Uterus (tissue), 4 donors: Measurements from ENCODE around the gene COQ7. TPM values are rescaled to one million over a fixed set of nuclear protein-coding genes. Genes with fewer than 3 reads are reported as not detected.
A peak's percentile ranks its signal among the peaks of the same experiment; 100 is the strongest.

Experiments
- DNase-seq, 2 donors: peaks; one replicate each; pipeline ENCODE4 v3.0.0-alpha.2; 2019 to 2020
- H3K27ac ChIP-seq, 2 donors: fragments of 200-600 bp; sonication (generic); 1 replicate in 1 of 2; 2 replicates in 1 of 2; pipeline ENCODE4 v1.5.1; 2016 to 2018
- H3K27me3 ChIP-seq, 2 donors: fragments of 200-600 bp; sonication (generic); one replicate each; pipeline ENCODE4 v1.5.1; 2018 to 2019; ENCODE audit warnings: control low read depth in 1 of 2
- H3K36me3 ChIP-seq, 2 donors: fragments of 200-600 bp; sonication (generic); one replicate each; pipeline ENCODE4 v1.5.1; 2019; ENCODE audit warnings: control low read depth in 1 of 2
- H3K4me1 ChIP-seq, 2 donors: fragments of 200-600 bp; sonication (generic); one replicate each; pipeline ENCODE4 v1.5.1; 2018 to 2019; ENCODE audit warnings: control low read depth in 1 of 2
- H3K4me3 ChIP-seq, 2 donors: fragments of 200-600 bp; sonication (generic); 1 replicate in 1 of 2; 2 replicates in 1 of 2; pipeline ENCODE4 v1.5.1; 2018 to 2019; ENCODE audit warnings: mild to moderate bottlenecking in 1 of 2
- H3K9me3 ChIP-seq, 2 donors: fragments of 200-600 bp; sonication (generic); one replicate each; pipeline ENCODE4 v1.5.1; 2019; ENCODE audit warnings: control low read depth in 1 of 2
- POLR2A ChIP-seq, 2 donors: fragments of 450-650 bp; IDR thresholded peaks; one replicate each; pipeline ENCODE4 v1.6.1; 2016; ENCODE audit warnings: antibody characterized with exemption in 2 of 2, mild to moderate bottlenecking in 1 of 2, moderate library complexity in 1 of 2
- intact Hi-C: fragments of 100-400 bp; cut with DNase I; formaldehyde crosslinking; loops from one replicate; pipeline ENCODE4 v1.15.1; 2023; ENCODE audit warnings: low total_unique reads
- total RNA-seq, 4 donors: library from RNA; depleted of rRNA in 3 of 4; stranded (reverse); fragments of >200 nt in 3 of 4; gene quantifications; one replicate each; pipeline versions ENCODE4 v1.1.0 to v1.2.4, GENCODE V29; 2014 to 2023
- TF ChIP-seq, protein P1 (sequence below), 4 experiments: fragments of 200-600 bp in 2 of 4; fragments of 450-650 bp in 2 of 4; sonication (generic) in 2 of 4; IDR thresholded peaks; one replicate each; pipeline ENCODE4 v1.5.1; 2016 to 2019; ENCODE audit warnings: antibody characterized with exemption in 4 of 4, mild to moderate bottlenecking in 2 of 4, moderate library complexity in 1 of 4
- donor health status: DM: yes; HTN: yes; CAD: no.

The COQ7 gene
- total RNA-seq, 4 donors from 2014 or later = 9.7 to 40.2 (median 27.3) TPM

- intact Hi-C loops = no loop called here
- TF ChIP-seq, protein P1, sequence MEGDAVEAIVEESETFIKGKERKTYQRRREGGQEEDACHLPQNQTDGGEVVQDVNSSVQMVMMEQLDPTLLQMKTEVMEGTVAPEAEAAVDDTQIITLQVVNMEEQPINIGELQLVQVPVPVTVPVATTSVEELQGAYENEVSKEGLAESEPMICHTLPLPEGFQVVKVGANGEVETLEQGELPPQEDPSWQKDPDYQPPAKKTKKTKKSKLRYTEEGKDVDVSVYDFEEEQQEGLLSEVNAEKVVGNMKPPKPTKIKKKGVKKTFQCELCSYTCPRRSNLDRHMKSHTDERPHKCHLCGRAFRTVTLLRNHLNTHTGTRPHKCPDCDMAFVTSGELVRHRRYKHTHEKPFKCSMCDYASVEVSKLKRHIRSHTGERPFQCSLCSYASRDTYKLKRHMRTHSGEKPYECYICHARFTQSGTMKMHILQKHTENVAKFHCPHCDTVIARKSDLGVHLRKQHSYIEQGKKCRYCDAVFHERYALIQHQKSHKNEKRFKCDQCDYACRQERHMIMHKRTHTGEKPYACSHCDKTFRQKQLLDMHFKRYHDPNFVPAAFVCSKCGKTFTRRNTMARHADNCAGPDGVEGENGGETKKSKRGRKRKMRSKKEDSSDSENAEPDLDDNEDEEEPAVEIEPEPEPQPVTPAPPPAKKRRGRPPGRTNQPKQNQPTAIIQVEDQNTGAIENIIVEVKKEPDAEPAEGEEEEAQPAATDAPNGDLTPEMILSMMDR (IDR thresholded peaks at IDR 0.05) = no peak
- no peak for TF ChIP-seq POLR2A (IDR thresholded peaks at IDR 0.05)
- peaks cover 0 to 4% of the 10 kb centered on the region in 2 donors for H3K4me1 ChIP-seq
- H3K27me3 ChIP-seq = no peaks in the 10 kb centered on the region
- no peaks in the 10 kb centered on the region for H3K36me3 ChIP-seq
- H3K27ac ChIP-seq = peak overlapping the region in 1 of 2 donors; percentile 15
- DNase-seq = no peak
- H3K4me3 ChIP-seq = no peak overlapping the region
- no peaks in the 10 kb centered on the region for H3K9me3 ChIP-seq
These were observed 56.2 kb downstream of the COQ7 start for GRCh38 chr16:19123535-19124178.

DNA sequence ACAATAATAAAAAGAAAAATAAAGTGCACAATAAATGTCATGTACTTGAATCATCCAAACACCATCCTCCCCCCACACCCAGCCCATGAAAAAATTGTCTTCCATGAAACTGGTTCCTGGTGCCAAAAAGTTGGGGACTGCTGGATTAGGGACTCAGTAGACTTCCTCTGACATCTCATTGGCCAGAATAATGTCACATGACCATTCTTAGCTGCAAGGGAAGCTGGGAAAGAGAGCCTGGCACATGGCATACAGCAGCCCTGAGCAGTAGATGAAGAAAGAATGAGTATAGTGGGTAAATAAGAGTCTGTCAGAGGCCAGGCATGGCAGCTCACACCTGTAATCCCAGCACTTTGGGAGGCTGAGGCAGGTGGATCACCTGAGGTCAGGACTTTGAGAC lies 58.9 kb downstream of the COQ7 start:
- TF ChIP-seq, protein P1 (IDR thresholded peaks at IDR 0.05) = no peak
- no peak for TF ChIP-seq POLR2A (IDR thresholded peaks at IDR 0.05)
- no peak for DNase-seq
- Histone ChIP-seq H3K4me1 (peaks cover 0 to 2% of the 10 kb centered on the region in 2 donors), H3K4me3 (no peak overlapping the region), H3K9me3 (no peaks in the 10 kb centered on the region), H3K27me3 (no peaks in the 10 kb centered on the region), H3K36me3 (no peaks in the 10 kb centered on the region), H3K27ac (no peak overlapping the region)
- intact Hi-C loops = no loop called here

DNA sequence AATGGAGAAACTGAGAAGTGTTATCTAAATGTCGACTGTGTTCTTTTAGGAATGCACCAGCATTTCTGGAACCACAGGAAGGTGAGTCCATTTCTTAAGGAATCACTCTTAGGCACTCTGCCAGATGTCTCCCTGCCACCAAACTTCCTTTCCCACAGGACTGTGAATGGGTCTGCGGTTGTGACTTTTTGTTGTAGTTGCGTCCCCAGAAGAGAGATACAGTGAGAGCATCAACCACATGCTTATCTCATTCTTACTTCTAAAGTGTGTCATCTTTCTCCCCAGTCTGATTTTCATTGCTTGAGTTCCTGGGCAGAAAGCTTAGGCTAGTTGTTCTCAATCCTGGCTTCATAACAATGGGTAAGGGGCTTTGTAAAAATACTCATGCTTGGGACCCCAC lies 59.8 kb downstream of the COQ7 start:
- no peak for TF ChIP-seq POLR2A (IDR thresholded peaks at IDR 0.05)
- TF ChIP-seq, protein P1 (IDR thresholded peaks at IDR 0.05) = no peak
- no peaks in the 10 kb centered on the region for H3K9me3 ChIP-seq
- no peak for DNase-seq
- H3K27me3 ChIP-seq = no peaks in the 10 kb centered on the region
- no peaks in the 10 kb centered on the region for H3K36me3 ChIP-seq
- no peaks in the 10 kb centered on the region for H3K4me1 ChIP-seq
- intact Hi-C loops = no loop called here
- H3K27ac ChIP-seq = no peak overlapping the region
- H3K4me3 ChIP-seq = no peak overlapping the region

DNA sequence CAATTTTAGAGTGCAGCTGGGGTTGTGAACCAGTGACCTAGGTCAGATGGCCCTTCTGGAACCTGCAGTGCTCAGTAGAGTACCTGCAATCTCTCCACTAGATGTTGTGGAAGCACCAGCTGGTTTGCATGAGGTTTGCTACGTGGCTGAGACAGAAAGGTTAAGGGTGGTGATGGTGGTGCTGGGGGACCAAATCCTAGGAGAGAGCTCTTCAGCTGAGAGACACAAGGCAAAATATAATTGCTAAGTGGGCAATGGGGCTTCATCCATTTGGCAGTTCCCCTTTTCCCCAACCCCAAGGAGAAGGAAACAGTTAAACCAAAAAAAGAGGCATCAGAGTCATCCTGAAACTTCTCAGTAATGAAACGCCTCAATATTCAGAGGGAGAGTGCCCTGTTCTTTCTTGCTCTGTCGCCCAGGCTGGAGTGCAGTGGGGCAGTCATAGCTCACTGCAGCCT lies 60.3 kb downstream of the COQ7 start:
- DNase-seq = no peak
- Histone ChIP-seq H3K27me3 (no peaks in the 10 kb centered on the region), H3K9me3 (no peaks in the 10 kb centered on the region), H3K36me3 (no peaks in the 10 kb centered on the region), H3K4me3 (no peak overlapping the region), H3K27ac (no peak overlapping the region), H3K4me1 (no peaks in the 10 kb centered on the region)
- intact Hi-C loops = no loop called here
- TF ChIP-seq POLR2A (IDR thresholded peaks at IDR 0.05) = no peak
- TF ChIP-seq, protein P1 (IDR thresholded peaks at IDR 0.05) = no peak

DNA sequence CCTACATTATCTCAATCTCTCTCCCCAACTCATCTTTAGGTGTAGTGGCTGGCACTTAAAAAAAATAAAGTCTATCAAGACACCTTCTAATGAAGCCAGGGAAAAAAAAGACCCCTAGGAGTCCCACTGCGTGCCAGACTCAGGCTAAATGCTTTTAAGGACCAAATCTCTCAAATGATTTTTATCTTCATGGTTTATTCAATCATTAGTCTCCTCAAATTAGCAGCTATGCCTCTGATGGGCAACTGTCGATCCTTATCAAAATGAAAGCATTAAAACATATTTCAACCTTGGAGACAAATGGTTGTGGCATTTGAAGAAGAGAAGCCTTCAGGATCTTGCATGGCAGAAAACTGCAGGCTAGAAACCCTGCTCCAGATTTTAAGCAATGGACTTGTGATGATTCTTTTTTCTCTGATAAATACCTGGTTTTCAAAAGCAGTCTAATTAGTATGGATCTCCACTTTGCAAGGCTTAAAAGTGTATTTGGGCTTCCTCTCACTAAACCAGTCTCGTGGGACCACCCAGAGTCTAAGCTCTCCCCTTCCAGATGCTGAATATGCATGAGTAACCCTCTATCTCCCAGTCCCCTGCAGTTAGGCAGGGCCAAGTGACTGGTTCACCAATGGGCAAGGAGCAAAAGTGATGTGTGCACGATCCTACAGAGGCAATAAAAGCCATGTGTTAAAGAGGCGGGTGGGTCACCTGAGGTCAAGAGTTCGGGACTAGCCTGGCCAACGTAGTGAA lies 61.2 kb downstream of the COQ7 start:
- H3K4me3 ChIP-seq = no peak overlapping the region
- H3K9me3 ChIP-seq = no peaks in the 10 kb centered on the region
- no peaks in the 10 kb centered on the region for H3K36me3 ChIP-seq
- no peak for DNase-seq
- TF ChIP-seq, protein P1 (IDR thresholded peaks at IDR 0.05) = no peak
- TF ChIP-seq POLR2A (IDR thresholded peaks at IDR 0.05) = no peak
- no peak overlapping the region for H3K27ac ChIP-seq
- H3K27me3 ChIP-seq = no peaks in the 10 kb centered on the region
- intact Hi-C loops = no loop called here
- H3K4me1 ChIP-seq = no peaks in the 10 kb centered on the region
